ENCODE results near the gene IRF4.

The IRF4 gene

GRCh38 chr6:443621-444159, 52.1 kb downstream of the IRF4 start:
- H3K4me3 ChIP-seq (ENCODE audit: low read depth, low read length): no peak overlapping the region
- TF ChIP-seq CTCF (IDR thresholded peaks at IDR 0.05; ENCODE audit: borderline replicate concordance, insufficient read depth, low read depth, low read length): no peak

GRCh38 chr6:444653-445275, 53.2 kb downstream of the IRF4 start:
- TF ChIP-seq CTCF (IDR thresholded peaks at IDR 0.05; ENCODE audit: borderline replicate concordance, insufficient read depth, low read depth, low read length): no peak
- no peak overlapping the region for H3K4me3 ChIP-seq (ENCODE audit: low read depth, low read length)

- TF ChIP-seq CTCF (IDR thresholded peaks at IDR 0.05; ENCODE audit: borderline replicate concordance, insufficient read depth, low read depth, low read length): no peak
- no peak overlapping the region for H3K4me3 ChIP-seq (ENCODE audit: low read depth, low read length)
Observed at GRCh38 chr6:445571-446417, 54.2 kb downstream of the IRF4 start.

- TF ChIP-seq CTCF (IDR thresholded peaks at IDR 0.05; ENCODE audit: borderline replicate concordance, insufficient read depth, low read depth, low read length): no peak
- H3K4me3 ChIP-seq (ENCODE audit: low read depth, low read length): no peak overlapping the region
Observed at GRCh38 chr6:446418-447366, 55.1 kb downstream of the IRF4 start.

- no peak for TF ChIP-seq CTCF (IDR thresholded peaks at IDR 0.05; ENCODE audit: borderline replicate concordance, insufficient read depth, low read depth, low read length)
Observed at GRCh38 chr6:447381-448165, 56.0 kb downstream of the IRF4 start.

More at GRCh38 chr6:447381-448165, 56.0 kb downstream of the IRF4 start:
- H3K4me3 ChIP-seq (ENCODE audit: low read depth, low read length): no peak overlapping the region
